ENCODE results near the gene RANBP17. TPM values are rescaled to one million over a fixed set of nuclear protein-coding genes. Genes with fewer than 3 reads are reported as not detected.
"Not testable (repeated sequence)": the region's sequence is repeated elsewhere in the genome, so short reads cannot be mapped to it uniquely, and the experiment has no call there.

RANBP17 gene
- total RNA-seq, 2 experiments from 2014 or later: not detected

GRCh38 chr5:170826117-170826516, 35.7 kb upstream of the RANBP17 start:
- H3K27me3 Mint-ChIP-seq: no peaks in the 10 kb centered on the region
- H3K27ac Mint-ChIP-seq: no peak overlapping the region
- no peaks in the 10 kb centered on the region for H3K9me3 Mint-ChIP-seq
- H3K4me1 ChIP-seq (ENCODE audit: insufficient read depth, low read length): no peaks in the 10 kb centered on the region
- H3K4me3 Mint-ChIP-seq: no peak overlapping the region
- H3K27ac ChIP-seq (ENCODE audit: low read depth in 1 of 2, low read length in 2 of 2): no peak overlapping the region
- ChIA-PET POLR2A (no interaction called here), CTCF (no interaction called here)
- H3K27me3 ChIP-seq (ENCODE audit: control insufficient read depth in 1 of 2, insufficient read depth in 2 of 2, low read length in 2 of 2): no peaks in the 10 kb centered on the region
- H3K4me1 Mint-ChIP-seq (ENCODE audit: low read depth): no peaks in the 10 kb centered on the region
- no peaks in the 10 kb centered on the region for H3K36me3 ChIP-seq (ENCODE audit: insufficient read depth, low read length)
- no peaks in the 10 kb centered on the region for H3K9me3 ChIP-seq (ENCODE audit: control insufficient read depth in 1 of 2, insufficient read depth in 1 of 2, low read length in 2 of 2)
- DNase-seq (no peak), ATAC-seq (ENCODE audit: poor library complexity) (no peak)
- intact Hi-C loops (cut with DNase I, micrococcal nuclease): no loop called here
- H3K4me3 ChIP-seq (ENCODE audit: low read length): no peak overlapping the region
- H3K36me3 Mint-ChIP-seq (ENCODE audit: low read depth): no peaks in the 10 kb centered on the region
- no peak for TF ChIP-seq CTCF (IDR thresholded peaks at IDR 0.05)

- no peaks in the 10 kb centered on the region for H3K27me3 ChIP-seq (ENCODE audit: control insufficient read depth in 1 of 2, insufficient read depth in 2 of 2, low read length in 2 of 2)
- ChIA-PET CTCF (no interaction called here), POLR2A (no interaction called here)
- H3K9me3 ChIP-seq (ENCODE audit: control insufficient read depth in 1 of 2, insufficient read depth in 1 of 2, low read length in 2 of 2): no peaks in the 10 kb centered on the region
- no peaks in the 10 kb centered on the region for H3K4me1 ChIP-seq (ENCODE audit: insufficient read depth, low read length)
- no peaks in the 10 kb centered on the region for H3K27me3 Mint-ChIP-seq
- no peak for ATAC-seq (ENCODE audit: poor library complexity)
- no peaks in the 10 kb centered on the region for H3K9me3 Mint-ChIP-seq
- no peak for DNase-seq
- no peak overlapping the region for H3K4me3 ChIP-seq (ENCODE audit: low read length)
- intact Hi-C loops (cut with DNase I, micrococcal nuclease): no loop called here
- no peaks in the 10 kb centered on the region for H3K4me1 Mint-ChIP-seq (ENCODE audit: low read depth)
- no peak overlapping the region for H3K27ac ChIP-seq (ENCODE audit: low read depth in 1 of 2, low read length in 2 of 2)
- H3K4me3 Mint-ChIP-seq: no peak overlapping the region
- H3K27ac Mint-ChIP-seq: no peak overlapping the region
- no peaks in the 10 kb centered on the region for H3K36me3 Mint-ChIP-seq (ENCODE audit: low read depth)
- TF ChIP-seq CTCF (IDR thresholded peaks at IDR 0.05): no peak
- no peaks in the 10 kb centered on the region for H3K36me3 ChIP-seq (ENCODE audit: insufficient read depth, low read length)
Observed at GRCh38 chr5:170832241-170832640, 29.6 kb upstream of the RANBP17 start.

DNA sequence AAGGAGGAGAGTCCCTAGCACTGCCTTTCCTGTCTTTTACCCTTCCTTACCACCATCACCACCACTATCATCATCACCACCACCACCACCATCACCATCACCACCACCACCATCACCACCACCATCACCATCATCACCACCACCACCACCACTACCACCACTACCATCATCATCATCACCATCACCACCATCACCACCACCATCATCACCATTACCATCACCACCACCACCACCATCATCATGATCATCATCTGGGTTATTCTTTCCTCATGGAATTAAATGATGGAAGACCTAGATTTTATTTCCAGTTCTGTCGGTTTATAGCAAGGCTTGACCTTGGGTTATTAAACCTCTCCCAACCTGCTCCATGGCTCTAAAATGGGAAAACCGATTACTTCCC, 27.8 kb upstream of the RANBP17 start:
- H3K27ac ChIP-seq (ENCODE audit: low read depth in 1 of 2, low read length in 2 of 2); H3K27ac Mint-ChIP-seq; POLR2A ChIA-PET: not testable (repeated sequence)

DNA sequence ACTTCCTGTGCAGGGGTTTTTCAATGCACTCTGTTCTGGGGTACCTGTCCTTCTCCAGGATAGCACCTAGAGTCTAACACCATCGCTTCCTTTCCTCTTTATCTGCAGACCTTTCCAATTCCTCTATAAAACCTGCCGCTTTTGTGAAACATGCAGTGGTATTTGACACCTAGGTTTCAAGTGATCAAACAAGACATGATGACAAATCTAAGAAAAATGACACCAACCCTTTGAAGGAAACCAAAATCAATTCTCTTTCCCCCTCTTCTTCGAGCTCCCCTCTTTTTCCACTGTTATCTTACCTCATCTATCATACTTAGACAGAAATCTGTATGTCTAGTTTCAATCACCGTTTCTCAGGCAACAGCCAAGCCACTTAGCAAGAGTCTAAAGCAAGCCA, 25.6 kb upstream of the RANBP17 start:
- no peaks in the 10 kb centered on the region for H3K27me3 Mint-ChIP-seq
- ChIA-PET CTCF (no interaction called here), POLR2A (no interaction called here)
- ATAC-seq (ENCODE audit: poor library complexity) (no peak), DNase-seq (no peak)
- no peak for TF ChIP-seq CTCF (IDR thresholded peaks at IDR 0.05)
- no peaks in the 10 kb centered on the region for H3K27me3 ChIP-seq (ENCODE audit: control insufficient read depth in 1 of 2, insufficient read depth in 2 of 2, low read length in 2 of 2)
- H3K4me3 Mint-ChIP-seq: no peak overlapping the region
- no peaks in the 10 kb centered on the region for H3K36me3 ChIP-seq (ENCODE audit: insufficient read depth, low read length)
- H3K4me1 Mint-ChIP-seq (ENCODE audit: low read depth): no peaks in the 10 kb centered on the region
- no peaks in the 10 kb centered on the region for H3K4me1 ChIP-seq (ENCODE audit: insufficient read depth, low read length)
- H3K9me3 ChIP-seq (ENCODE audit: control insufficient read depth in 1 of 2, insufficient read depth in 1 of 2, low read length in 2 of 2): no peaks in the 10 kb centered on the region
- H3K27ac Mint-ChIP-seq: no peak overlapping the region
- no peaks in the 10 kb centered on the region for H3K36me3 Mint-ChIP-seq (ENCODE audit: low read depth)
- intact Hi-C loops (cut with DNase I, micrococcal nuclease): no loop called here
- no peaks in the 10 kb centered on the region for H3K9me3 Mint-ChIP-seq
- H3K4me3 ChIP-seq (ENCODE audit: low read length): no peak overlapping the region
- no peak overlapping the region for H3K27ac ChIP-seq (ENCODE audit: low read depth in 1 of 2, low read length in 2 of 2)

More for the DNA sequence above, 27.8 kb upstream of the RANBP17 start:
- DNase-seq; ATAC-seq (ENCODE audit: poor library complexity); CTCF ChIA-PET; H3K4me3 ChIP-seq (ENCODE audit: low read length); H3K36me3 ChIP-seq (ENCODE audit: insufficient read depth, low read length); H3K36me3 Mint-ChIP-seq (ENCODE audit: low read depth); H3K27me3 Mint-ChIP-seq; H3K9me3 ChIP-seq (ENCODE audit: control insufficient read depth in 1 of 2, insufficient read depth in 1 of 2, low read length in 2 of 2); H3K4me1 ChIP-seq (ENCODE audit: insufficient read depth, low read length); H3K4me1 Mint-ChIP-seq (ENCODE audit: low read depth); intact Hi-C loops (cut with DNase I, micrococcal nuclease); H3K27me3 ChIP-seq (ENCODE audit: control insufficient read depth in 1 of 2, insufficient read depth in 2 of 2, low read length in 2 of 2); H3K9me3 Mint-ChIP-seq; H3K4me3 Mint-ChIP-seq: not testable (repeated sequence)

Measured in CD4-positive, alpha-beta T cell (primary cell).